K562 (cell line): ENCODE results near the gene ADORA1. TPM values are rescaled to one million over a fixed set of nuclear protein-coding genes. Genes with fewer than 3 reads are reported as not detected.

ENCODE experiments used
- BRCA1 ChIP-seq, 2 experiments: fragments of 450-650 bp in 1 of 2; sonication (generic) in 1 of 2; formaldehyde crosslinking in 1 of 2; IDR thresholded peaks; 2 replicates each; pipeline versions ENCODE4 v1.5.0 to v1.6.1; 2017 to 2020; ENCODE audit warnings: mild to moderate bottlenecking in 1 of 2, missing genetic modification reagents in 1 of 2
- ELF2 ChIP-seq: fragments of 250-450 bp; sonication (Bioruptor Pico); IDR thresholded peaks from 2 replicates; pipeline ENCODE4 v1.5.0; 2021; ENCODE audit warnings: mild to moderate bottlenecking
- ETS2 ChIP-seq: IDR thresholded peaks from 2 replicates; pipeline ENCODE4 v1.6.1; 2016; ENCODE audit warnings: borderline replicate concordance, missing genetic modification characterization, mild to moderate bottlenecking, moderate library complexity, missing compliant biosample characterization; ENCODE audit not compliant: poor library complexity, severe bottlenecking
- polyA plus RNA-seq, 8 experiments: library from polyadenylated mRNA; depleted of rRNA in 4 of 8; stranded (reverse) in 5 of 8; unstranded in 3 of 8; fragments of >200 nt; fragmentation: Nextera tagmentation in 2 of 8; fragmentation: Illumina TruSeq in 1 of 8; extraction: Ambion mirVana in 2 of 8; extraction: Trizol in 1 of 8; gene quantifications; 2 replicates each; pipeline versions ENCODE4 v1.2.1 to v1.2.3, GENCODE V29; 2011 to 2014; ENCODE audit warnings: inconsistent platforms in 1 of 8, missing spikeins in 1 of 8
- total RNA-seq, 7 experiments: library from RNA; depleted of rRNA in 6 of 7; stranded (reverse); fragments of >200 nt in 6 of 7; fragmentation: Illumina TruSeq in 2 of 7; extraction: Trizol in 2 of 7; gene quantifications; 2 replicates each; pipeline versions ENCODE4 v1.2.1 to v1.2.3, GENCODE V29; 2011 to 2021; ENCODE audit warnings: low replicate concordance in 1 of 7
- TF ChIP-seq, protein P1 (sequence below): sonication (generic); formaldehyde crosslinking; IDR thresholded peaks from 2 replicates; pipeline ENCODE4 v1.8.0; 2023; ENCODE audit warnings: mild to moderate bottlenecking, missing genetic modification reagents
- TF ChIP-seq, protein P2 (sequence below): fragments of 450-650 bp; IDR thresholded peaks from 2 replicates; pipeline ENCODE4 v1.6.1; 2017; ENCODE audit warnings: mild to moderate bottlenecking, moderate library complexity

Gene ADORA1
- total and polyA plus RNA-seq, 9 of the 15 experiments (the other 6 are each of a cell fraction or from before 2014, with no cell fraction given), result not detected

DNA sequence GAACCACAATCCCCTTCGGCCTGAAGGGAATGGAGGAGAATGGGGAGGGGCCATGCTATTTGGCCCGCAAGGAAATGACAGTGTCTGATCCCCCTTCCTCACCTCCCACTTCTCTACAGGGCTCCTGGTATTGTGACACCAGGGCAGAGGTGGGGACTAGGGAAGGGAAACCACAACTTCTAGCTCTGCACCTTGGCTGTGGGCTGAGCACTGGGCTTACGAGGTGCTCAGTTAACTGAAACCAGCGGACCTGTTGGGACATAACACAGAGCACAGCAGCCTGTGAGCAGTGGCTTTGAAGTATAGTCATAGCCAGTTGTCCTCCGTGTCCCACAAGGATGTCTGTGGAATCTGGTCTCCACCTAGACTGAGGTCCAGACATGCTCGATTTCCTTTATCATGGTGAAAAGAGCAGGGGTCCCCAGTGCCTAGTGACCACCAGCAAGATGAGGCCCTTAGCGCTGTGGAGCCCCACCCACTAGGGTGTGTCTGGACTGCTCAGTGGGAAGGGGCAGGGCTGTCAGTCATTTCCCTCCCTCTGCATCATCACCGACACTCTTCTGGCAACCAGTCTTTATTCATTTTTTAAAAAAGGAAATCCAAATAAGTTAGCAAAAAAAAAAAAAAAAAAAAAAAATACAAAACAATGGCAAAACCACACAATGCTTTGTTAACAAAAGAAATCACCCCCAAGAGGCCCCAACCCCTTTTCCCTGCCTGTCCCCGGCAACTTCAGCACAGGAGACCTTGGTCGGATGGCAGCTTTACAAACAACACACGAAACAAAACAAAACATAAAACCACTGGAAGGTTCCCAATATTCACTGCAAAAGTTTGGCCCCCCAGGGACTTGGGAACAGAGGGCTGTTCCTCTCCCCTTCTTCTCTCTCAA, 44.7 kb upstream of the ADORA1 start (continued):
- TF ChIP-seq, protein P1, sequence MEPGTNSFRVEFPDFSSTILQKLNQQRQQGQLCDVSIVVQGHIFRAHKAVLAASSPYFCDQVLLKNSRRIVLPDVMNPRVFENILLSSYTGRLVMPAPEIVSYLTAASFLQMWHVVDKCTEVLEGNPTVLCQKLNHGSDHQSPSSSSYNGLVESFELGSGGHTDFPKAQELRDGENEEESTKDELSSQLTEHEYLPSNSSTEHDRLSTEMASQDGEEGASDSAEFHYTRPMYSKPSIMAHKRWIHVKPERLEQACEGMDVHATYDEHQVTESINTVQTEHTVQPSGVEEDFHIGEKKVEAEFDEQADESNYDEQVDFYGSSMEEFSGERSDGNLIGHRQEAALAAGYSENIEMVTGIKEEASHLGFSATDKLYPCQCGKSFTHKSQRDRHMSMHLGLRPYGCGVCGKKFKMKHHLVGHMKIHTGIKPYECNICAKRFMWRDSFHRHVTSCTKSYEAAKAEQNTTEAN (CRISPR knock-in tag), result no peak
- TF ChIP-seq ELF2 (CRISPR knock-in tag) (no peak), BRCA1 (IDR thresholded peaks at IDR 0.05) (no peak), BRCA1 (CRISPR knock-in tag; IDR thresholded peaks at IDR 0.05) (no peak), ETS2 (tag) (no peak)
- TF ChIP-seq, protein P2, sequence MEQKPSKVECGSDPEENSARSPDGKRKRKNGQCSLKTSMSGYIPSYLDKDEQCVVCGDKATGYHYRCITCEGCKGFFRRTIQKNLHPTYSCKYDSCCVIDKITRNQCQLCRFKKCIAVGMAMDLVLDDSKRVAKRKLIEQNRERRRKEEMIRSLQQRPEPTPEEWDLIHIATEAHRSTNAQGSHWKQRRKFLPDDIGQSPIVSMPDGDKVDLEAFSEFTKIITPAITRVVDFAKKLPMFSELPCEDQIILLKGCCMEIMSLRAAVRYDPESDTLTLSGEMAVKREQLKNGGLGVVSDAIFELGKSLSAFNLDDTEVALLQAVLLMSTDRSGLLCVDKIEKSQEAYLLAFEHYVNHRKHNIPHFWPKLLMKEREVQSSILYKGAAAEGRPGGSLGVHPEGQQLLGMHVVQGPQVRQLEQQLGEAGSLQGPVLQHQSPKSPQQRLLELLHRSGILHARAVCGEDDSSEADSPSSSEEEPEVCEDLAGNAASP, result no peak
